A673 (cell line): ENCODE results near the gene PGM2L1.

Experiments
- EZH2 ChIP-seq: fragments of 200-600 bp; sonication (generic); IDR thresholded peaks from 2 replicates; pipeline ENCODE4 v1.6.1; 2017; ENCODE audit warnings: borderline replicate concordance, low read depth, mild to moderate bottlenecking, mixed read lengths, antibody characterized with exemption, low read length; ENCODE audit not compliant: poor library complexity, severe bottlenecking
- TF ChIP-seq, protein P1 (sequence below): fragments of 300-800, 200-600 bp; sonication (generic); conservative IDR thresholded peaks from 2 replicates; pipeline ENCODE4 v1.5.1; 2017; ENCODE audit warnings: low read depth, mild to moderate bottlenecking, antibody characterized with exemption, low read length, moderate library complexity, mixed read lengths

DNA sequence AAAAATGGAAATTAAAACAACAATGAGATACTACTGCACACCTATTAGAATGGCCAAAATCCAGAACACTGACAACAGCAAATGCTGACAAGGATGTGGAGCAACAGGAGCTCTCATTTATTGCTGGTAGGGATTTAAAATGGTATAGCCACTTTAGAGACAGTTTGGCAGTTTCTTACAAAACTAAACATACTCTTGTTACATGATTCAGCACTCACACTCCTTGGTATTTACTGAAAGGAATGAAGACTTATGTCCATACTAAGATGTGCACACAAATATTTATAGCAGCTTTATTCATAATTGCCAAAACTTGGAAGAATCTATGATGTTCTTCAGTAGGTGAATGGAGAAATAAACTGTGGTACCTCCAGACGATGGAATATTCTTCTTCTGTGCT lies 40.8 kb downstream of the PGM2L1 start:
- TF ChIP-seq, protein P1, sequence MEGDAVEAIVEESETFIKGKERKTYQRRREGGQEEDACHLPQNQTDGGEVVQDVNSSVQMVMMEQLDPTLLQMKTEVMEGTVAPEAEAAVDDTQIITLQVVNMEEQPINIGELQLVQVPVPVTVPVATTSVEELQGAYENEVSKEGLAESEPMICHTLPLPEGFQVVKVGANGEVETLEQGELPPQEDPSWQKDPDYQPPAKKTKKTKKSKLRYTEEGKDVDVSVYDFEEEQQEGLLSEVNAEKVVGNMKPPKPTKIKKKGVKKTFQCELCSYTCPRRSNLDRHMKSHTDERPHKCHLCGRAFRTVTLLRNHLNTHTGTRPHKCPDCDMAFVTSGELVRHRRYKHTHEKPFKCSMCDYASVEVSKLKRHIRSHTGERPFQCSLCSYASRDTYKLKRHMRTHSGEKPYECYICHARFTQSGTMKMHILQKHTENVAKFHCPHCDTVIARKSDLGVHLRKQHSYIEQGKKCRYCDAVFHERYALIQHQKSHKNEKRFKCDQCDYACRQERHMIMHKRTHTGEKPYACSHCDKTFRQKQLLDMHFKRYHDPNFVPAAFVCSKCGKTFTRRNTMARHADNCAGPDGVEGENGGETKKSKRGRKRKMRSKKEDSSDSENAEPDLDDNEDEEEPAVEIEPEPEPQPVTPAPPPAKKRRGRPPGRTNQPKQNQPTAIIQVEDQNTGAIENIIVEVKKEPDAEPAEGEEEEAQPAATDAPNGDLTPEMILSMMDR = no peak
- TF ChIP-seq EZH2 = no peak
